Gastrocnemius medialis (tissue), 4 donors: Measurements from ENCODE around the gene KLHL6.

Source experiments
- POLR2A ChIP-seq, 2 donors: fragments of 450-650 bp; IDR thresholded peaks; one replicate each; pipeline ENCODE4 v1.6.1; 2017; ENCODE audit warnings: antibody characterized with exemption in 2 of 2, mild to moderate bottlenecking in 2 of 2, moderate library complexity in 2 of 2
- TF ChIP-seq, protein P1 (sequence below), 5 experiments: fragments of 450-650 bp in 3 of 5; fragments of 200-600 bp in 2 of 5; sonication (generic) in 2 of 5; IDR thresholded peaks in 4 of 5; conservative IDR thresholded peaks in 1 of 5; 1 replicate in 4 of 5; 2 replicates in 1 of 5; pipeline ENCODE4 v1.5.1; 2016 to 2019; ENCODE audit warnings: antibody characterized with exemption in 5 of 5, mild to moderate bottlenecking in 3 of 5, moderate library complexity in 3 of 5

DNA sequence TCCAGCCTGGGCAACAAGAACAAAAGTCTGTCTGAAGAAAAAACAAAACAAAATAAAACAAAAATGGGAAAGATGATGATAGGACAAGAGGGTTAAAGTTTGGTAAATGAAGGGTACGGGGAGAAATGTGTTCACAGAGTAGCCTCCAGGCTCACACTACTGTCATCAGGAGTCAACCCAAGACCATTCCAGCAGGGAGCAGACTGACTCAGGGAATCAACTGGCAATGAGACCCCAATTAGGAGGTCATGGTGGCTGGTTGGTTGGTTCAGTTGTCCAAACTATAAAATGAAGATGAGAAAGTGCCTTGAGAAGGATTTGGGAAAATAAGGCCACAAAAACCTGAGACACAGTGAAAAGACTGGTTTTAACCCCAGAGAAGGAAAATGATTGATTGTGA lies 51.8 kb downstream of the KLHL6 start:
- TF ChIP-seq, protein P1, sequence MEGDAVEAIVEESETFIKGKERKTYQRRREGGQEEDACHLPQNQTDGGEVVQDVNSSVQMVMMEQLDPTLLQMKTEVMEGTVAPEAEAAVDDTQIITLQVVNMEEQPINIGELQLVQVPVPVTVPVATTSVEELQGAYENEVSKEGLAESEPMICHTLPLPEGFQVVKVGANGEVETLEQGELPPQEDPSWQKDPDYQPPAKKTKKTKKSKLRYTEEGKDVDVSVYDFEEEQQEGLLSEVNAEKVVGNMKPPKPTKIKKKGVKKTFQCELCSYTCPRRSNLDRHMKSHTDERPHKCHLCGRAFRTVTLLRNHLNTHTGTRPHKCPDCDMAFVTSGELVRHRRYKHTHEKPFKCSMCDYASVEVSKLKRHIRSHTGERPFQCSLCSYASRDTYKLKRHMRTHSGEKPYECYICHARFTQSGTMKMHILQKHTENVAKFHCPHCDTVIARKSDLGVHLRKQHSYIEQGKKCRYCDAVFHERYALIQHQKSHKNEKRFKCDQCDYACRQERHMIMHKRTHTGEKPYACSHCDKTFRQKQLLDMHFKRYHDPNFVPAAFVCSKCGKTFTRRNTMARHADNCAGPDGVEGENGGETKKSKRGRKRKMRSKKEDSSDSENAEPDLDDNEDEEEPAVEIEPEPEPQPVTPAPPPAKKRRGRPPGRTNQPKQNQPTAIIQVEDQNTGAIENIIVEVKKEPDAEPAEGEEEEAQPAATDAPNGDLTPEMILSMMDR (IDR thresholded peaks at IDR 0.05 in 4 of 5, conservative IDR thresholded peaks at IDR 0.05 in 1 of 5) = no peak
- TF ChIP-seq POLR2A (IDR thresholded peaks at IDR 0.05) = no peak
